PC-9 (cell line): Measurements from ENCODE around the gene DNAJC15. TPM values are rescaled to one million over a fixed set of nuclear protein-coding genes. Genes with fewer than 3 reads are reported as not detected.
A peak's percentile ranks its signal among the peaks of the same experiment; 100 is the strongest.

ENCODE experiments used
- BruUV-seq: library from RNA; stranded (reverse); fragments of 400-500 nt; replicated peaks from 2 replicates; lab custom pipeline; 2021; lab: Mats Ljungman, UMichigan
- CTCF ChIA-PET: fragments of 300-600 bp; sonication (Branson Sonifier 250); formaldehyde crosslinking; loops from one replicate; lab custom pipeline; 2022; ENCODE audit warnings: antibody characterized with exemption; lab: Charles Lee
- POLR2A ChIA-PET: fragments of 300-600 bp; sonication (Branson Sonifier 250); formaldehyde crosslinking; loops from one replicate; lab custom pipeline; 2022; ENCODE audit warnings: antibody characterized with exemption; ENCODE audit not compliant: unreplicated experiment; lab: Charles Lee
- DNase-seq, 2 experiments: peaks; one replicate each; pipeline versions ENCODE4 v3.0.0 to v3.0.0-alpha.2; 2015 to 2022; ENCODE audit warnings: mixed read lengths in 1 of 2
- H2AFZ ChIP-seq: fragments of 200-600 bp; sonication (generic); 2 replicates; pipeline ENCODE4 v1.8.1; 2017; ENCODE audit warnings: antibody characterized with exemption
- H3F3A ChIP-seq: fragments of 200-600 bp; sonication (generic); 2 replicates; pipeline ENCODE4 v1.8.1; 2017; ENCODE audit warnings: antibody characterized with exemption, mild to moderate bottlenecking, low read depth; ENCODE audit not compliant: insufficient read depth
- H3K27ac ChIP-seq: fragments of 200-600 bp; sonication (generic); 2 replicates; pipeline ENCODE4 v1.6.1; 2016; ENCODE audit warnings: mixed run types
- H3K27me3 ChIP-seq: fragments of 200-600 bp; sonication (generic); 2 replicates; pipeline ENCODE4 v1.6.1; 2016; ENCODE audit warnings: low read depth, mixed run types; ENCODE audit not compliant: insufficient read depth
- H3K36me3 ChIP-seq: fragments of 200-600 bp; sonication (generic); 2 replicates; pipeline ENCODE4 v1.6.1; 2016; ENCODE audit warnings: low read depth, mixed run types
- H3K4me1 ChIP-seq: fragments of 200-600 bp; sonication (generic); replicated peaks from 2 replicates; pipeline ENCODE4 v1.6.1; 2016; ENCODE audit warnings: mixed run types; ENCODE audit not compliant: insufficient read depth
- H3K4me2 ChIP-seq: fragments of 200-600 bp; sonication (generic); 2 replicates; pipeline ENCODE4 v1.6.1; 2017; ENCODE audit warnings: mixed run types
- H3K4me3 ChIP-seq: fragments of 200-600 bp; sonication (generic); 2 replicates; pipeline ENCODE4 v1.6.1; 2016; ENCODE audit warnings: mixed run types
- H3K79me2 ChIP-seq: fragments of 200-600 bp; sonication (generic); 2 replicates; pipeline ENCODE4 v1.6.1; 2017; ENCODE audit warnings: low read depth, mixed run types
- H3K9me2 ChIP-seq: fragments of 200-600 bp; sonication (generic); 2 replicates; pipeline ENCODE4 v1.8.1; 2017; ENCODE audit warnings: mild to moderate bottlenecking; ENCODE audit not compliant: insufficient read depth
- H3K9me3 ChIP-seq: fragments of 200-600 bp; sonication (generic); 2 replicates; pipeline ENCODE4 v1.8.1; 2016; ENCODE audit warnings: low read depth; ENCODE audit not compliant: insufficient read depth
- H4K20me1 ChIP-seq: fragments of 200-600 bp; sonication (generic); 2 replicates; pipeline ENCODE4 v1.8.1; 2017; ENCODE audit not compliant: insufficient read depth
- EZH2 ChIP-seq: fragments of 200-600 bp; sonication (generic); IDR thresholded peaks from 2 replicates; pipeline ENCODE4 v1.8.0; 2017; ENCODE audit warnings: antibody characterized with exemption, low read depth
- intact Hi-C: fragments of 100-400 bp; cut with micrococcal nuclease; formaldehyde crosslinking; loops from one replicate; pipeline ENCODE4 v1.10.0; 2022; ENCODE audit not compliant: unreplicated experiment
- total RNA-seq: library from RNA; stranded (reverse); gene quantifications from 2 replicates; pipeline ENCODE4 v1.2.3, GENCODE V29; 2021
- TF ChIP-seq, protein P1 (sequence below): fragments of 200-600 bp; sonication (generic); conservative IDR thresholded peaks from 2 replicates; pipeline ENCODE4 v1.6.1; 2017; ENCODE audit warnings: mixed run types, antibody characterized with exemption, mild to moderate bottlenecking, moderate library complexity

Gene DNAJC15
- total RNA-seq, 1 experiment from 2014 or later: 14.8 TPM

GRCh38 chr13:42981853-42982252, 41.5 kb upstream of the DNAJC15 start:
- Histone ChIP-seq H2AFZ (no peak overlapping the region), H3F3A (0 out of 2 replicates have a peak, but pooled peaks cover 4% of the 10 kb centered on the region), H3K4me1 (peaks cover 34% of the 10 kb centered on the region), H3K4me3 (no peak overlapping the region), H3K9me3 (peaks cover 9% of the 10 kb centered on the region; the same call in 1 of the 2 replicates), H3K36me3 (no peaks in the 10 kb centered on the region), H4K20me1 (no peaks in the 10 kb centered on the region), H3K9me2 (no peaks in the 10 kb centered on the region), H3K4me2 (peak overlapping the region; percentile 47), H3K79me2 (no peaks in the 10 kb centered on the region), H3K27me3 (no peaks in the 10 kb centered on the region), H3K27ac (peak overlapping the region; percentile 49)
- peak; percentile 59 to 74 for DNase-seq
- CTCF ChIA-PET: no interaction called here
- POLR2A ChIA-PET: no interaction called here
- BruUV-seq: no TSS peak
- TF ChIP-seq, protein P1, sequence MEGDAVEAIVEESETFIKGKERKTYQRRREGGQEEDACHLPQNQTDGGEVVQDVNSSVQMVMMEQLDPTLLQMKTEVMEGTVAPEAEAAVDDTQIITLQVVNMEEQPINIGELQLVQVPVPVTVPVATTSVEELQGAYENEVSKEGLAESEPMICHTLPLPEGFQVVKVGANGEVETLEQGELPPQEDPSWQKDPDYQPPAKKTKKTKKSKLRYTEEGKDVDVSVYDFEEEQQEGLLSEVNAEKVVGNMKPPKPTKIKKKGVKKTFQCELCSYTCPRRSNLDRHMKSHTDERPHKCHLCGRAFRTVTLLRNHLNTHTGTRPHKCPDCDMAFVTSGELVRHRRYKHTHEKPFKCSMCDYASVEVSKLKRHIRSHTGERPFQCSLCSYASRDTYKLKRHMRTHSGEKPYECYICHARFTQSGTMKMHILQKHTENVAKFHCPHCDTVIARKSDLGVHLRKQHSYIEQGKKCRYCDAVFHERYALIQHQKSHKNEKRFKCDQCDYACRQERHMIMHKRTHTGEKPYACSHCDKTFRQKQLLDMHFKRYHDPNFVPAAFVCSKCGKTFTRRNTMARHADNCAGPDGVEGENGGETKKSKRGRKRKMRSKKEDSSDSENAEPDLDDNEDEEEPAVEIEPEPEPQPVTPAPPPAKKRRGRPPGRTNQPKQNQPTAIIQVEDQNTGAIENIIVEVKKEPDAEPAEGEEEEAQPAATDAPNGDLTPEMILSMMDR: no peak
- TF ChIP-seq EZH2: no peak
- intact Hi-C loops: no loop called here

DNA sequence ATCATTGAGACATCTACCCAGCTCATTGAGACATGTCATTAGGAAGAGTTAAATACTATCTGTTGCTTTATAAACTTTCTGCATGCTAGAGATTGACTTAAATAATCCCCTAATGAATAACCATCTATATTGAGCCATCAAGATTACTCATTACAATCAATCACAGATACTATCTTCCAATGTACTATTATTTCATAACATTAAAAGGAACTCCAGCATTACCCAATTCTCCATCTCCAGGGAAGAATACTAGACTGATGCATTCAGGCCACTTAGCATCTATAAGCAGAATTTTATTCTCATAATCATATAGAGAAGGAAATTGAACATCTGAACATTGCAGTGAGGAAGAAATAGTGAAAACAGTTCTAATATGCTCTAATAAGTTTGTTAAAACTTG, 39.4 kb upstream of the DNAJC15 start:
- H4K20me1 ChIP-seq: no peaks in the 10 kb centered on the region
- 0 out of 2 replicates have a peak, but pooled peaks cover 4% of the 10 kb centered on the region for H3F3A ChIP-seq
- ChIA-PET CTCF (no interaction called here), POLR2A (no interaction called here)
- no peaks in the 10 kb centered on the region for H3K27me3 ChIP-seq
- TF ChIP-seq EZH2: no peak
- TF ChIP-seq, protein P1: no peak
- H3K9me2 ChIP-seq: no peaks in the 10 kb centered on the region
- no TSS peak for BruUV-seq
- intact Hi-C loops: no loop called here
- H3K4me2 ChIP-seq: no peak overlapping the region
- no peak overlapping the region for H3K4me3 ChIP-seq
- H3K4me1 ChIP-seq: peaks cover 34% of the 10 kb centered on the region
- H2AFZ ChIP-seq: no peak overlapping the region
- no peaks in the 10 kb centered on the region for H3K79me2 ChIP-seq
- H3K9me3 ChIP-seq: peaks cover 9% of the 10 kb centered on the region; the same call in 1 of the 2 replicates
- H3K36me3 ChIP-seq: no peaks in the 10 kb centered on the region
- no peak overlapping the region for H3K27ac ChIP-seq
- no peak for DNase-seq

DNA sequence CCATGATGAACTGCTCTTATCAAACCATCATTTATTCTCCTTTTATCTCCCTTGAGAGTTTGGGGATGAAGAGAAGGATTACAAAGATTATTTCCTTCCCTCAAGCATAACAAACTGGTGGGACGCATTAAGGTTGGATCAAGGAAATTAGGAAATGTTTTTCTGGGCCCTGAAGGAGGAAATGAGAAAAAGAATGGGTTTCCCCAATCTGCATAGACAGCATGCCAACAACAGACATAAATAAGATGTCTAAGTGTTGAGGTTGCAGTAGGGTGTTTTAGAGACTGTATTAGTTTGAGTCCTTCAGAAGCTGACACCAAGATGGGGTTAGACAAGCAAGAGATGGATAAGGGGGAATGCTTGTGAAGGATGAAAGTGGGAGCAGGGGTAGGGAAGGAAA, 38.7 kb upstream of the DNAJC15 start:
- Histone ChIP-seq H2AFZ (no peak overlapping the region), H3K9me3 (peaks cover 8% of the 10 kb centered on the region; the same call in 1 of the 2 replicates), H3K27ac (no peak overlapping the region), H4K20me1 (no peaks in the 10 kb centered on the region), H3K36me3 (no peaks in the 10 kb centered on the region), H3K4me3 (no peak overlapping the region), H3K27me3 (no peaks in the 10 kb centered on the region), H3K4me1 (peaks cover 34% of the 10 kb centered on the region), H3K9me2 (no peaks in the 10 kb centered on the region), H3F3A (0 out of 2 replicates have a peak, but pooled peaks cover 4% of the 10 kb centered on the region), H3K4me2 (no peak overlapping the region), H3K79me2 (no peaks in the 10 kb centered on the region)
- no peak for DNase-seq
- BruUV-seq: no TSS peak
- intact Hi-C loops: no loop called here
- ChIA-PET POLR2A (no interaction called here), CTCF (no interaction called here)
- TF ChIP-seq EZH2: no peak
- TF ChIP-seq, protein P1: no peak
